MCF 10A (cell line): ENCODE results near the gene TBRG1. TPM values are rescaled to one million over a fixed set of nuclear protein-coding genes. Genes with fewer than 3 reads are reported as not detected.

ENCODE experiments used
- BruUV-seq: library from RNA; stranded (reverse); fragments of 400-500 nt; replicated peaks from 2 replicates; lab custom pipeline; 2021; lab: Mats Ljungman, UMichigan
- CTCF ChIA-PET: fragments of 300-600 bp; sonication (Branson Sonifier 250); formaldehyde crosslinking; extraction: SDS; loops from one replicate; lab custom pipeline; 2021; ENCODE audit warnings: antibody characterized with exemption, inconsistent platforms; lab: Yijun Ruan, JAX
- POLR2A ChIA-PET: fragments of 300-600, 350-650 bp; sonication (Branson Sonifier 250); formaldehyde crosslinking; extraction: SDS; loops from one replicate; lab custom pipeline; 2020; ENCODE audit warnings: antibody characterized with exemption, inconsistent platforms; lab: Yijun Ruan, JAX
- DNase-seq: peaks from one replicate; pipeline ENCODE4 v3.0.0-alpha.2; 2018; ENCODE audit not compliant: unreplicated experiment
- H3K27ac Mint-ChIP-seq: one replicate; pipeline ENCODE4 v1.8.0; 2022; ENCODE audit warnings: mild to moderate bottlenecking, low read depth, mixed read lengths; ENCODE audit not compliant: unreplicated experiment
- H3K27me3 Mint-ChIP-seq: one replicate; pipeline ENCODE4 v1.8.0; 2022; ENCODE audit warnings: mixed read lengths; ENCODE audit not compliant: insufficient read depth, unreplicated experiment
- H3K36me3 Mint-ChIP-seq: one replicate; pipeline ENCODE4 v1.8.0; 2022; ENCODE audit warnings: mild to moderate bottlenecking, moderate library complexity, mixed read lengths; ENCODE audit not compliant: insufficient read depth, unreplicated experiment
- H3K4me1 Mint-ChIP-seq: one replicate; pipeline ENCODE4 v1.8.0; 2022; ENCODE audit warnings: mixed read lengths; ENCODE audit not compliant: insufficient read depth, unreplicated experiment
- H3K4me3 Mint-ChIP-seq: one replicate; pipeline ENCODE4 v1.8.0; 2022; ENCODE audit warnings: mild to moderate bottlenecking, moderate library complexity, mixed read lengths; ENCODE audit not compliant: unreplicated experiment
- H3K9me3 Mint-ChIP-seq: one replicate; pipeline ENCODE4 v1.8.0; 2022; ENCODE audit warnings: mixed read lengths; ENCODE audit not compliant: unreplicated experiment
- intact Hi-C: fragments of 100-400 bp; cut with micrococcal nuclease; formaldehyde crosslinking; loops from 2 replicates; pipeline ENCODE4 v1.14.1; 2022
- total RNA-seq: library from RNA; stranded (reverse); gene quantifications from 2 replicates; pipeline ENCODE4 v1.2.3, GENCODE V29; 2022
- TF ChIP-seq, protein P1 (sequence below): fragments of 200-600 bp; IDR thresholded peaks from one replicate; pipeline ENCODE4 v1.8.0; 2022; ENCODE audit warnings: antibody characterized with exemption, mild to moderate bottlenecking; ENCODE audit not compliant: unreplicated experiment

Gene TBRG1
- total RNA-seq, 1 experiment from 2014 or later = 54.0 TPM

DNA sequence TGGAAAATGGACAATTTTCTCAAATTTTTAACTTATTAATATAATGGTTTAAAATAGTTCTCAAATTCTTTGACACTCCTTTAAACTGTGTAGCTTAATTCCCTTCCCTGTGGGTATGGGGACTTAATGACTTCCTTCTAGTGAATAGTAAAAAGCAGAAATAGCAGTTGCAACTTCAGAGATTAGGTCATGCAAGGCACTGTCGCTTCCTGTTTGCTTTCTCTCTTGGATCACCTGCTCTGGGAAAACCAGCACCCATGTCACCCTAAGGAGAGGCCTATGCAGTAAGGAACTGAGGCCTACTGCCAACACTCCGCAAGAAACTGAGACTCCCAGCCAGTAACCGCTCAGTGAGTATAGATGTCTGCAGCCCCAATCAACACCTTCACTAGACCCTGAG, 16.9 kb upstream of the TBRG1 start:
- ChIA-PET CTCF (interaction anchor here (0.5 to 1.2 kb wide), 3 partner anchors 13 to 385 kb away, joined by 3 to 4 read pairs (median 3); no protein-coding TSS in a partner anchor), POLR2A (no interaction called here)

DNA sequence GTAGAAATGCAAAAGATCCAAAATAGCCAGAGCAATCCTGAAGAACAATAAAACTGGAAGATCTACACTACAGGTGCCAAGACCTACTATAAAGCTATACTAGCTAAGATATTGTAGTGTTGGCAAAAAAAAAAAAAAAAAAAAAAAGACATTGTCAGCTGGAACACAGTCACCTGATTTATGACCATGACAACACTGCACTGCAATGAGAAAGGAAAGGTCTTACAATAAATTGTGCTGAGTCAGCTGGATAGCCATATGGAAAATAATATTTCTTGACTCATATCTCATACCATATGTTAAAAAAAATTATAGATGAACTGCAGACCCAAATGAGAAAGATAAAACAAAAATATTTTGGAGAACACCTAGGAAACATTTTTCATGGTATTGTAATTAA, 14.5 kb upstream of the TBRG1 start:
- ChIA-PET POLR2A (no interaction called here), CTCF (interaction anchor here (0.6 to 1.0 kb wide), 4 partner anchors 23 to 1551 kb away, joined by 3 to 4 read pairs (median 3); no protein-coding TSS in a partner anchor)
- peaks cover 8% of the 10 kb centered on the region for H3K27me3 Mint-ChIP-seq
- no peak for DNase-seq
- intact Hi-C loops = no loop called here
- H3K9me3 Mint-ChIP-seq = no peaks in the 10 kb centered on the region
- H3K4me1 Mint-ChIP-seq = no peaks in the 10 kb centered on the region
- H3K4me3 Mint-ChIP-seq = no peak overlapping the region
- no peaks in the 10 kb centered on the region for H3K36me3 Mint-ChIP-seq
- TF ChIP-seq, protein P1, sequence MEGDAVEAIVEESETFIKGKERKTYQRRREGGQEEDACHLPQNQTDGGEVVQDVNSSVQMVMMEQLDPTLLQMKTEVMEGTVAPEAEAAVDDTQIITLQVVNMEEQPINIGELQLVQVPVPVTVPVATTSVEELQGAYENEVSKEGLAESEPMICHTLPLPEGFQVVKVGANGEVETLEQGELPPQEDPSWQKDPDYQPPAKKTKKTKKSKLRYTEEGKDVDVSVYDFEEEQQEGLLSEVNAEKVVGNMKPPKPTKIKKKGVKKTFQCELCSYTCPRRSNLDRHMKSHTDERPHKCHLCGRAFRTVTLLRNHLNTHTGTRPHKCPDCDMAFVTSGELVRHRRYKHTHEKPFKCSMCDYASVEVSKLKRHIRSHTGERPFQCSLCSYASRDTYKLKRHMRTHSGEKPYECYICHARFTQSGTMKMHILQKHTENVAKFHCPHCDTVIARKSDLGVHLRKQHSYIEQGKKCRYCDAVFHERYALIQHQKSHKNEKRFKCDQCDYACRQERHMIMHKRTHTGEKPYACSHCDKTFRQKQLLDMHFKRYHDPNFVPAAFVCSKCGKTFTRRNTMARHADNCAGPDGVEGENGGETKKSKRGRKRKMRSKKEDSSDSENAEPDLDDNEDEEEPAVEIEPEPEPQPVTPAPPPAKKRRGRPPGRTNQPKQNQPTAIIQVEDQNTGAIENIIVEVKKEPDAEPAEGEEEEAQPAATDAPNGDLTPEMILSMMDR = no peak
- BruUV-seq = no TSS peak
- no peak overlapping the region for H3K27ac Mint-ChIP-seq

More for the DNA sequence above, 16.9 kb upstream of the TBRG1 start:
- H3K4me1 Mint-ChIP-seq = no peaks in the 10 kb centered on the region
- no TSS peak for BruUV-seq
- intact Hi-C loops = no loop called here
- no peak overlapping the region for H3K27ac Mint-ChIP-seq
- TF ChIP-seq, protein P1 = no peak
- H3K36me3 Mint-ChIP-seq = no peaks in the 10 kb centered on the region
- no peaks in the 10 kb centered on the region for H3K9me3 Mint-ChIP-seq
- no peak for DNase-seq
- H3K27me3 Mint-ChIP-seq = peaks cover 7% of the 10 kb centered on the region
- H3K4me3 Mint-ChIP-seq = no peak overlapping the region

DNA sequence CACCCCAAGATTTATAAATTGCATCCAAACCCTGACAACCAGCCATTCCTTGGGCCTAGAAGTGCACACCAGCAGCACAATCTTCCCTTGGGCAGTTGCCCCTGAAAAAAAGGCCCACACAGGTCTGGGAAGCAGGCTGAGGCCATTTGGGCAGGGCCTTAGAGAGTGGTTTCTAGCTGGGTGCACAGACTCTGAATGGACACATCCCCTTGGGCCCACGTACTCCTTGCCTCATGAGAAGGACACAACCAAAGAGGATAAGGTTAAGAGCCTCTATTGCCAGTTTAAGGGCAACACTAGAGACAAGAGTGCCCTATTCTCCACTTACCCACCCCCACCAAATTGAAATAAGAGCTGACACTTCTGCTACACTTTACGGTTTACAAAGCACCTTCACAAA, 12.4 kb upstream of the TBRG1 start:
- POLR2A ChIA-PET = no interaction called here
- no peaks in the 10 kb centered on the region for H3K9me3 Mint-ChIP-seq
- no peak for DNase-seq
- BruUV-seq = no TSS peak
- H3K27me3 Mint-ChIP-seq = peaks cover 19% of the 10 kb centered on the region
- H3K4me3 Mint-ChIP-seq = no peak overlapping the region
- intact Hi-C loops = no loop called here
- no peak overlapping the region for H3K27ac Mint-ChIP-seq
- TF ChIP-seq, protein P1 = no peak
- no peaks in the 10 kb centered on the region for H3K4me1 Mint-ChIP-seq
- CTCF ChIA-PET = interaction anchor here (0.6 to 0.9 kb wide), 4 partner anchors 25 to 1458 kb away, joined by 3 to 10 read pairs (median 4); no protein-coding TSS in a partner anchor
- no peaks in the 10 kb centered on the region for H3K36me3 Mint-ChIP-seq

DNA sequence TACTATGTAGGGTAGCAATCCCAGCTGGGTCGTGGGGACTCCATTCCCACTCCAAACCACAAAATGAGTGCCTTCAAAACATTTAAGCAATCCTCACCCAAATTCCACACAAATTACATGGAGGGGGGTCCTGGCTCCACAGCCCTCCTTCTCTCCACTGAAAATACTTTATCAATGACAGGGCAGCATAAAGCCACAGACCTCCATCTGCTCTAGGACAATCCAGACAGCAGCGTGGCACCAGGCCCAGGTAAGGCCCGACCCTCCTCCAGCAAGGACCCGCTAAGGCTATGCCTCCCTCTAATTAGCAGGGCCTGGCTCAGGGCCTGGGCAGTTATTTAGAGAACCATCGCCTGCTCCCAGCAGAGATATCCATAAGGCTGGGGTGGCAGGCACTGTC, 11.6 kb upstream of the TBRG1 start, which contains the start of gene PANX3:
TSS of gene PANX3 (plus strand) at position 365 of the 400 bp plus-strand sequence. CDS start 129 bp downstream, outside the sequence.
- Mint-ChIP-seq H3K9me3 (no peaks in the 10 kb centered on the region), H3K27ac (no peak within 1 kb of the TSS), H3K27me3 (peaks cover 19% of the 10 kb centered on the region), H3K4me1 (no peaks in the 10 kb centered on the region), H3K4me3 (no peak within 1 kb of the TSS), H3K36me3 (no peaks in the 10 kb centered on the region)
- no TSS peak for BruUV-seq
- DNase-seq = no peak
- POLR2A ChIA-PET = no interaction called here
- CTCF ChIA-PET = interaction anchor here (0.9 kb wide), 1 partner anchor 25 kb away, joined by 10 read pairs; no protein-coding TSS in a partner anchor
- TF ChIP-seq, protein P1 = no peak
- intact Hi-C loops = no loop called here
